Stimulated activated CD4-positive, alpha-beta T cell treated with anti-CD3 and anti-CD28 coated beads, Interleukin-1b, Interleukin-23, amount 100 ng/mL, for 48 hours (primary cell): ENCODE results near the gene PHOX2B.
"Not testable (repeated sequence)": the region's sequence is repeated elsewhere in the genome, so short reads cannot be mapped to it uniquely, and the experiment has no call there.

Source experiments
- DNase-seq: peaks from one replicate; pipeline ENCODE4 v3.0.0-alpha.2; 2020

PHOX2B gene

DNA sequence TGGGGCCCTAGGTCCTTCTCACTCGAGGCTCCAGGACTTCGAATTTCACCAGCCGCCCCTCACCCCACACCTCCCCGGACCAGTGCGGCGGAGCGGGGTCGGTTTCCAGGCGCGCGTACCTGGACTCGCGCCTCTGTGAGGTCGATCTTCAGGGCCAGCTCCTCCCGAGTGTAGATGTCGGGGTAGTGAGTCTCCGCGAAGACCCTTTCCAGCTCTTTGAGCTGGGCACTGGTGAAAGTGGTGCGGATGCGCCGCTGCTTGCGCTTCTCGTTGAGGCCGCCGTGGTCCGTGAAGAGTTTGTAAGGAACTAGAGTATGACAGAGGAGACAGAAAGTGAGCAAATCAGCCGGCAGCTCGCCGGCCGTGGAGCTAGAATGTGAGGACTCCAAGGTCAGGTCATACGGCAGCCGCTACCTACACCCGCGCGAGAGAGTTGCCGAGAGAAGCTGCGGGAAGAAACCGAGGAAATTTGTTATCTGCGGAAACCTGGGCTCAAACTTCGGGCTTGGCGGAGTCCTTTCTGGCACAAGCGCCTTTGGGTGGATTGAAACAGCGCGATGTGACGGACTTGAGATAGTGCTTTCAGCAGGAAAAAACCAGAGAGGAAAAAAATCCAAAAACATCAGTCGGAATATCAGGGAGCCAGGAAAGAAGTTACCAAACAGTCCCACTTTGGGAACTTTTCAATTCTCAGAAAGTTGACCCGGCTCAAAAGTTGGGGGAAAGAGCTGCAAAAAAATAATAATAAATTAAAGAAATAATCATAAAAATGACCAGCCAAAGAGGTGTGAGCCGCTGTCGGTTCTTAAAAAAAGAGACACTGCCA, 1.1 kb downstream of the PHOX2B start:
- DNase-seq, result no peak

- no peak for DNase-seq
These were observed 1.9 kb downstream of the PHOX2B start for GRCh38 chr4:41746440-41747229.

- no peak for DNase-seq
These were observed 2.5 kb downstream of the PHOX2B start for GRCh38 chr4:41746025-41746439.

GRCh38 chr4:41745292-41746024, 3.1 kb downstream of the PHOX2B start:
- no peak for DNase-seq

GRCh38 chr4:41744572-41745291, 3.8 kb downstream of the PHOX2B start:
- DNase-seq, result no peak

DNA sequence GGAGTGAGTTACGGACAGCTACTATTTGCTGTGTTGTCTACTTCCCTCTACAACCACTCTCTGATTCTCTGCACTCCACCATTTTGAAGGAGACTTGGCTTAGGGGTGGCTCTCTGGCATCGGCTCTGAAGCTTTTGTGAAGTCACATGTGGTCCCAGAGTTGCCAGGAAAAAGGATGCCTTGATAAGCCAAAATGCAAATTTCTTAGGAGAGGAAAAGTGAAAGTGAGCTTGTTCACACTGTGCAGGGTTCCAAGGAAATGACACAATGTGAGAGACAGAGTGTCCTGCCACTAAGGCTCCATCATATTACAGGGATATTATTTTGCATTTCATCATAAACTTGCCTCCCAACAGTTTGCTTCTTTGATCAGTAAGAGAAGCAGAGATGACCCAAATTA, 7.2 kb downstream of the PHOX2B start:
- DNase-seq, result no peak

DNA sequence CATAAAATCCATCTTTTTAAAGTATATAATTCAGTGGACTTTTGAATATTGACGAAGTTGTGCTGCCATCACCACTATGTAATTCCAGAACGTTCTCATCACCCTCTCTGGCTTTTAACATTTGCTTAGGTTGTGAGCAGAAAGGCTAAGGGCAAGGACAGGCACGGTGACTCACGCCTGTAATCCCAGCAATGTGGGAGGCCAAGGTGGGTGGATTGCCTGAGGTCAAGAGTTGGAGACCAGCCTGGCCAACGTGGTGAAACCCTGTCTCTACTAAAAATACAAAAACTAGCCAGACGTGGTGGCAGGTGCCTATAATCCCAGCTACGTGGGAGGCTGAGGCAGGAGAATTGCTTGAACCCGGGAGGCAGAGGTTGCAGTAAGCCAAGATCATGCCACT, 11.0 kb downstream of the PHOX2B start:
- DNase-seq, result not testable (repeated sequence)

DNA sequence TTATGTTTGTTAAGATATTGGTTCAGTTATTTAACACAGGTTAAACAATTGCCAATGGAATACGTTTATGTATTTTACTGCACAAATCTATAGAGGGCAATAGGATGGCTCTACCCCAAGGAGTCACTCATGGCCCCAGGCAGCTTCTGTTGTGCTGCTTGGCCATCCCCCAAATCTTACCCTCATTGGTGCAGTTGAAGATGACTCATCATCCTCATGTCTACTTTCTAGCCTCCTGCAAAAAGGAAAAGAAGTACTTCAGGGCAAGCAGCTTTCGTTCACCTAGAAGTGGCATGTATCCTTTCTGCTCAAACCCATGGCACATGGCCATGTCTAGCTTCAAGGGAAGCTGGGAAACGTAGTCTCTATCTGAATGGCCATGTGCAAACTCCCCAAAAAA, 14.2 kb downstream of the PHOX2B start:
- no peak for DNase-seq

DNA sequence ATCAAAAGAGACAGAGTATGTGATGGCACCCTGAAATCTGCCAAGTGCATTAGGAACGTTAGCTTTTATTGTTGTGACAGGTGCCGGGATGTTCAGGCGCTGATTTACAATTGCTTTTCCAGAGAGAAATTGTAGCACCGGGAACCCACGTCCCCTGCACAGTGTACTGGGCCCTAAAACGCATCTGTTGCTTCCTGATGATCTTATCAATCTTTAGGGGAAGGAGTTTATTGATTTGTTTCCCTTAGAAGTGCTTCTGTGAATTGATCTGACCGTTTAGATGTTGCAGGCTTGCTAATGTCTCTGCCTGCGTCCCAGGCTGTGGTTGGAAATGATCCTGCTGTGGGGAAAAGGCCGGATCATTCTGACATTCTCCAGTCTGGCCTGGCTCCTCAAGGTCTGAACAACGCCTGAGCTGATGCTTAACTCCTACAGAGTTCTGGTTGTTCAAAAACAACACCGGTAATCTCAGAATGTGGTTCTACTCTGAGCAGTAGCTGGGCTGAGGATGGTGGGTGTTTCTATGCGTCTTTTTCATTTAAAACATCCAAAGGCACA, 16.9 kb downstream of the PHOX2B start:
- no peak for DNase-seq

DNA sequence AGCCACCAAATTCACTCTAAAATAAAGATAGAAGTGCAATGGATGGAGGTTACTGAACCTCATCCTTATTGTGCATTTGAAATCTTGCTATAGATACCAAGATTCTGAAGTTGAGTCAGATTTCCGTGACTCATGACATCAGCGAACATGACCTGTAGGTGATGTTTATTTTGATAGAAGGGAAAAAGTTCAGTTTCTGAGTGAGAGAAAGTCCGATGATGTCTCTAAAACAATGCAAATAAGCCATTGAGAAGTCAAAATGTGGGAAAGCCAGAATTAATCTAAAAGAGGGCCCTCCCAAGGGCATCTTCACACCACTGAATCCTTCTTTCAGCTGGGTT, 20.0 kb downstream of the PHOX2B start:
- DNase-seq, result no peak

DNA sequence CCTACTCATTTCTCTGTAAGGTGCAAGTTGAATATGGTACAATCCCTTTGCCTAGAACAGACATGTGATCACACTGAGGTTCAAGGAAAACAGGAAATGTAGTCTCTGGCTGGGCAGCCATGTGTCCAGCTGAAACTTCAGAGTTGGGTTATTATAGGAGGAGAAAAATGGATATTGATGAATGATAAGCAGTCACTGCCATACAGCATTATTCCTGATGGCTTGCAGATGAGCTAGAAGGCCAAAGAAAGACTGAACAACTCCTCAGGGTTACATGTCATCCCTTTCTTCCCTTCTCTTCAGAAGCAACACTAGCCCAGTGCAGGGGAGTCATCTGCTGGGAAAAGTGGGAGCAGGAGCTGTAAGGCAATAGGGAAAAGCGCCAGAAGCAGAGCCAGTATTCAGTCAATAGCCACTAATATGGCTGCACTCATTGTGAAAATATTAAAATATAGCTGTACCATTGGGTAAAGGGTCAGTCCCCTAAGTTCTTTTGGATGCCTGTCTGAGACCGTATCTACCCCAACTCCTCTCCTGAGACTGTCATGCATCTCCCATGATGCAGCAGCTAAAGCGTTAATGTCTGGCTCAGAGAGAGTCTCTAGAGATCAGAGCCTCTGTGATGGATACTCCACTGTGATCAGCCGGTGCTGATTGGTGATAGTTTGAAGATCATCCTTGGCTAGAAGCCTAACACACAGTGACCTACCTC, 20.5 kb downstream of the PHOX2B start:
- no peak for DNase-seq

- no peak for DNase-seq
These were observed 23.3 kb downstream of the PHOX2B start for GRCh38 chr4:41725254-41725653.

DNA sequence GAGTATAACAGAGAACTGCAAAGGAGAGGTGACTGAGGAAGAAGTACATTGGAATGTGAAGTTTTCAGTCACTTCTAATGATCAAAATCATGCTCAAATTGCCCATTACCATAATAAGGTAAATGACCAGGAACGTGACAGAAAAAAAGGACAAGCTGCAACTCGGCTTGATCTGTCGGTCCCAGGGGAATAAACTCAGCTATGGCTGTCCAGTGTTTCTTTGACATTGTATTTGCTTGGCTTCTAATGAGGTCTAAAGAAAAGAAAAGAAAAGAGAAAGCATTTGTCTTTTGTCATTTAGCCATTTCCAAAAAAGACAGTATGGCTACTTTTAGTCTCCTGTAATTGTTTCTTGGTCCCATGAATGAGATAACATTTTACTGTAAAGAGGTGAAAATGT, 25.2 kb downstream of the PHOX2B start:
- DNase-seq, result no peak

DNA sequence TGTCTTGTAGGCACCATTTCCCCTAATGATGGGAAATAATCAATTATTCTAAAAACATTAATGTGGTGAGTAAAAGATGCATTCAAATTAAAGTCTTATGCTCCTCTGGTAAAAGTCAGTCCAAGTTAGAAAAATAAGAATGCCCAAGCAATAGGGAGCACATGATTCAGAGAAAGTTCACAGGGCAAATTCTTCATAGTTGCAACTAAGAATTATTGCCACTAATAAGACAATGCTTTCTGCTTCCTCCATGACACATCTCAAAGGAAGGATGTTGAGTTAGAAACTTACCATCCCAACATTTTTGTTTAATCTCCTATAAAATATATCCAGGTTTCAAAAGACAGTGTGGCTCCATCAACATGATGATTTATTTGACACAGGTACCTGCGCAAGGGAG, 26.3 kb downstream of the PHOX2B start:
- no peak for DNase-seq

DNA sequence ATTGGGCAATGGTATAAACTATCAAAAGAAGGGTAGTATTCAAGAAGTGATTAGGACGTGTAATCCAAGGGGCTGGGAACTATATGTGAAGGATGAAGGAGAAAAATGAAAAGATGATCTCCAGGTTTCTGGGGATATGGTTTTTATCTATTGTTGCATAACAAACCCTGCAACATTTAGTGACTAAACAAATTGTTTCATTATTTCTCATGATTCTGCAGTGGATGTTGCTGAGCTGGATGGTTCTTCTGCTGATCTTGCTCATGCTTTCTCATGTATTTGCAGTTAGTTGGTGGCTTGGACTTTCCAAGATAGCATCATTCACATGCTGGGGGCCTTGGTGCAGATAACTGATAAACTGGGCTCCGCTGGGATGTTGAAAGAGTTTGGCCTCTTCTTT, 29.1 kb downstream of the PHOX2B start:
- DNase-seq, result no peak

DNA sequence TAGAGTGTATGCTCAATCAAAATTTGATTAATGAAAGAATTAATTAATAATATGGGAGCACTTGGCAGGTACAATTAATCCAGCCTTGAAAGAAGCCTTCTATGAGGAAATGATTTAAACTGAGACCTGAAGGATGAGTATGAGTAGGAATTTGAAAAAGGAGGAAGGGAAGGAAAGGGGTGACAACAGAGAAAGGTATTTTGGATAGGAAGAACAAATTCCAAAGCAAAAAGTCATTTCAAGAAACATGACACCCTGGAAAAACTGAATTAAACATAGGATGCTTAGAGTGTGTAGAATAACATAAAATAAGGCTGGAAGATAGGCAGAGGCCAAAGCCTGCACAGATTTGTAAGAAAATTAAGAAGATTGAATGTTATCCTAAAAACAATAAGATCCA, 29.6 kb downstream of the PHOX2B start:
- DNase-seq, result no peak

DNA sequence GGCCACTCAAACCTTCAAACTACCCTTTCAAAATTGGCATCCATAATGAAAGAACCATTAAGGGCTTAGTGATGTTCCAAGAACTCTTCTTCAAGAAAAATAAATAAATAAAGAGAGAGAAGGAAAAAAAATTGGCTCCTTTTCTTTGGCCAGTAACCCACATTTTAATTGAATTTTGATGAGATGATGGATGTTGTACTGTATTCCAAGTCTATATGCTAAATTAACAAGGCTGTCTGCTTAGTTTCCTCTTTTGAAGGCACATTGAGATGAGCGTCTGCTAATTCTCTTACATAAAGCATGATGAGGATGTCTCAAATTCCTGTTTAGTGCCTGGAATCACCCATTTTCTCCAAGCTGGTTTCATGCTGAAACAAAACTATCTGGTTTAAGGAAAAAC, 33.4 kb downstream of the PHOX2B start:
- DNase-seq, result no peak

GRCh38 chr4:41714364-41715000, 34.0 kb downstream of the PHOX2B start:
- DNase-seq, result no peak

DNA sequence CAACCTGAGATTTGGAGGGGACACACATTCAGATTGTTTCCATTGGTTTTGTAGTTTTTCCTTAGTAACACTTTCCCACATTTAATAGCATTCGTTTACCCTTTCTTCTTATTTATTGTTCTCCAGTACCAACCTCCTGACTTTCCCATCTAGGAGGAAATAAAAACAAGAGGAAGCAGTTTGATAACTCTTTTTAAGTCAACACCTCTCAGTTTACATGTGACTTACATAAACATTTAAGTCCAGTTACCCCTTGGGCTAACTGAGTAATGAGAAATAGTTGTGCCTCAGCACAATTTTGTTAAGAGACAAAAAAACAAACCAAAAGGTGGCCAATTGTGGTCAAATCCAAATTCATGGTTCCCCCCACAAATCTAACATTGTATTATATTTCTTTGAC, 34.8 kb downstream of the PHOX2B start:
- no peak for DNase-seq

- DNase-seq, result no peak
These were observed 36.1 kb downstream of the PHOX2B start for GRCh38 chr4:41712425-41712824.

- not testable (repeated sequence) for DNase-seq
These were observed 36.9 kb downstream of the PHOX2B start for GRCh38 chr4:41711654-41712053.
